PFSK-1 (cell line): Measurements from ENCODE around the gene TAMM41.

Experiments
- FOXP2 ChIP-seq: optimal IDR thresholded peaks from 2 replicates; pipeline ENCODE3; 2011; ENCODE audit warnings: borderline replicate concordance, control low read depth, inconsistent platforms; ENCODE audit not compliant: insufficient read depth; ENCODE audit errors: extremely low read length, extremely low read depth
- POLR2AphosphoS5 ChIP-seq: IDR thresholded peaks from 2 replicates; pipeline ENCODE4 v1.6.1; 2012; ENCODE audit warnings: low read depth, mild to moderate bottlenecking, control low read depth, low read length, moderate library complexity
- SIN3A ChIP-seq: IDR thresholded peaks from 2 replicates; pipeline ENCODE4 v1.6.1; 2012; ENCODE audit warnings: mild to moderate bottlenecking, low read length, moderate library complexity, borderline replicate concordance; ENCODE audit not compliant: insufficient read depth
- TAF1 ChIP-seq: IDR thresholded peaks from 2 replicates; pipeline ENCODE4 v1.6.1; 2012; ENCODE audit warnings: low read length, control low read depth, borderline replicate concordance; ENCODE audit not compliant: insufficient read depth
- TF ChIP-seq, protein P1 (sequence below), 2 experiments: IDR thresholded peaks; 2 replicates each; pipeline versions ENCODE4 v1.6.1 to v1.8.0; 2011 to 2012; ENCODE audit warnings: low read depth in 2 of 2, low read length in 2 of 2, control low read depth in 1 of 2, inconsistent platforms in 1 of 2, mild to moderate bottlenecking in 1 of 2, moderate library complexity in 1 of 2; ENCODE audit not compliant: insufficient read depth in 1 of 2

TAMM41 gene

DNA sequence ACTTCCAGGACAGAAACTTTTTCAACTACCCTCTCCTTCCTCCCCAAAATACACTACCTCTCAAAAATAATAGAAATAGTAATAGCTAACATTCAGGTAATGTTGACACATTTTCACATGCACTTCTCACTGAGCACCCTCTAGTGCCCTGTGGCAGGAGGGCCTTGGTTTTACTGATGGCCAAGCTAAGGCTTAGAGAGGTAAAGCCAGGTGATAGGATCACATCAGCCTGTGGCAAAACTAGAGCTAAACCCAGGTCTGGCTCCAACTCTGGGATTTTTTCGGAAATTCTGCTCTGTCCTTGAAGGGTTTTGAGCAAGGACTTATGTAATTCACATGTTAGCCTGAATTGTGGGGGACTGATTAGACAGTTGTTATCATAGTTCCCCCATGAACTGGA, 922 bp upstream of the TAMM41 start:
- TF ChIP-seq SIN3A = no peak
- no peak for TF ChIP-seq FOXP2
- TF ChIP-seq POLR2AphosphoS5 = no peak
- no peak for TF ChIP-seq TAF1
- TF ChIP-seq, protein P1, sequence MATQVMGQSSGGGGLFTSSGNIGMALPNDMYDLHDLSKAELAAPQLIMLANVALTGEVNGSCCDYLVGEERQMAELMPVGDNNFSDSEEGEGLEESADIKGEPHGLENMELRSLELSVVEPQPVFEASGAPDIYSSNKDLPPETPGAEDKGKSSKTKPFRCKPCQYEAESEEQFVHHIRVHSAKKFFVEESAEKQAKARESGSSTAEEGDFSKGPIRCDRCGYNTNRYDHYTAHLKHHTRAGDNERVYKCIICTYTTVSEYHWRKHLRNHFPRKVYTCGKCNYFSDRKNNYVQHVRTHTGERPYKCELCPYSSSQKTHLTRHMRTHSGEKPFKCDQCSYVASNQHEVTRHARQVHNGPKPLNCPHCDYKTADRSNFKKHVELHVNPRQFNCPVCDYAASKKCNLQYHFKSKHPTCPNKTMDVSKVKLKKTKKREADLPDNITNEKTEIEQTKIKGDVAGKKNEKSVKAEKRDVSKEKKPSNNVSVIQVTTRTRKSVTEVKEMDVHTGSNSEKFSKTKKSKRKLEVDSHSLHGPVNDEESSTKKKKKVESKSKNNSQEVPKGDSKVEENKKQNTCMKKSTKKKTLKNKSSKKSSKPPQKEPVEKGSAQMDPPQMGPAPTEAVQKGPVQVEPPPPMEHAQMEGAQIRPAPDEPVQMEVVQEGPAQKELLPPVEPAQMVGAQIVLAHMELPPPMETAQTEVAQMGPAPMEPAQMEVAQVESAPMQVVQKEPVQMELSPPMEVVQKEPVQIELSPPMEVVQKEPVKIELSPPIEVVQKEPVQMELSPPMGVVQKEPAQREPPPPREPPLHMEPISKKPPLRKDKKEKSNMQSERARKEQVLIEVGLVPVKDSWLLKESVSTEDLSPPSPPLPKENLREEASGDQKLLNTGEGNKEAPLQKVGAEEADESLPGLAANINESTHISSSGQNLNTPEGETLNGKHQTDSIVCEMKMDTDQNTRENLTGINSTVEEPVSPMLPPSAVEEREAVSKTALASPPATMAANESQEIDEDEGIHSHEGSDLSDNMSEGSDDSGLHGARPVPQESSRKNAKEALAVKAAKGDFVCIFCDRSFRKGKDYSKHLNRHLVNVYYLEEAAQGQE (IDR thresholded peaks at IDR 0.05; ENCODE audit: insufficient read depth in 1 of 2, low read depth in 2 of 2, low read length in 2 of 2) = no peak

DNA sequence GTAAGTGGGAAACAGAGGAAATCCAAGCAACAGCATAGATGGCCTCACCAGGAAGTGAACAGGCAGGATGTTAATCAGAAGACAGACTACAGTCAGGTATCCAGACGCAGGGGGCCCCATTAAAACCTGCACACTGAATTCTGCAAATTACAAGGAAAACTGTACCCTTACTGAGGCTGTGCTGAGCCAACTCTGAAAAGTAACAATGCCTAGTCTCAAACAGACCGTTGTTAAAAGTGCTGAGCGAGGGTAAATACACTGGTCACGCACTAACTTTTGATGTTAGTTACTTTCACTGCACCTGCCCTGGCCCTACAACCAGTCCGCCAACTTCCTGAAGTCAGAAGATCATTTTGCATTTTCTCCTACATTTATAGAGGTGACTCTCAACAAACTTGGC, 1.0 kb downstream of the TAMM41 start:
- TF ChIP-seq, protein P1 (IDR thresholded peaks at IDR 0.05; ENCODE audit: insufficient read depth in 1 of 2, low read depth in 2 of 2, low read length in 2 of 2) = no peak
- TF ChIP-seq TAF1 (no peak), FOXP2 (no peak), SIN3A (no peak), POLR2AphosphoS5 (no peak)

- TF ChIP-seq POLR2AphosphoS5 (no peak), SIN3A (no peak), FOXP2 (no peak), TAF1 (no peak)
- TF ChIP-seq, protein P1 (IDR thresholded peaks at IDR 0.05; ENCODE audit: insufficient read depth in 1 of 2, low read depth in 2 of 2, low read length in 2 of 2) = no peak
Measured at GRCh38 chr3:11844891-11845290, 1.8 kb downstream of the TAMM41 start.

DNA sequence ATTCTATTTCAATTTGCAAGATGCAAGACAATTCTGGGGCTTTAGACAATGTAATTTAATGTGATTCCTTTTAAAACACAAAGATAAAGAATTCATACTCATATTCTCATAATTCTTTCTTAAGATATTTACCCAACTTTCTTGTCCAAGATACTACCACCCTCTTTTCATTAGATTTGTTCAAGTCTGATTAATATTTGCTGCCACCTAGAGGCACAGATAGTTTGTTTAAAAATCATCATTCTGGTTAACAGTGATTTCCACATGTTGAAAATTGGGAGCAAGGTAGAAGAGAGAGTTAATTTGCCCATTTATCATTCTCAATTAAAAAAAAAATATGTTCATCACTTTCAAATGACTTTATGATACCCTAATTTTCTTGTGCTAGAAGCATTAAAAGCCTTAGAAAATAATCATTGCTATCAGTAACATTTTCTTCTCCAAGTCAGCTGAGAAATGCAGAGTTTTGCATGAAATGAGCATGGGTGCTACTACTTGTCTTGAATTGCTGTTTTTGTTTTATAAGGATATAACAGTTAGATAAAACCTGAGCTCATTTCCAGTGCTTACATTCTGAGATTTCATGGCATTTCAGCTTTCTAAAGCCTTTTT, 11.6 kb downstream of the TAMM41 start:
- TF ChIP-seq POLR2AphosphoS5 (no peak), SIN3A (no peak), FOXP2 (no peak), TAF1 (no peak)
- TF ChIP-seq, protein P1 (IDR thresholded peaks at IDR 0.05; ENCODE audit: insufficient read depth in 1 of 2, low read depth in 2 of 2, low read length in 2 of 2) = no peak
